HL-60 (cell line): Measurements from ENCODE around the gene RFTN1.

Experiments
- DNase-seq, 2 experiments: peaks; one replicate each; pipeline ENCODE4 v3.0.0-alpha.2; 2010 to 2020; ENCODE audit warnings: low read depth in 1 of 2, low spot score in 1 of 2
- H3K27ac ChIP-seq: fragments of 250-450 bp; sonication (Bioruptor Pico); replicated peaks from 2 replicates; pipeline ENCODE4 v1.5.1; 2020; ENCODE audit warnings: mild to moderate bottlenecking, moderate library complexity
- H3K27me3 ChIP-seq: fragments of 250-450 bp; sonication (Bioruptor Pico); 2 replicates; pipeline ENCODE4 v1.5.1; 2021; ENCODE audit warnings: mild to moderate bottlenecking, moderate library complexity; ENCODE audit not compliant: insufficient read depth, poor library complexity, severe bottlenecking
- H3K4me3 ChIP-seq: replicated peaks from 2 replicates; pipeline ENCODE4 v1.5.1; 2011; ENCODE audit warnings: mild to moderate bottlenecking, control low read depth, low read length; ENCODE audit not compliant: insufficient read depth
- GABPA ChIP-seq: IDR thresholded peaks from 2 replicates; pipeline ENCODE4 v1.6.1; 2012; ENCODE audit warnings: low read depth
- POLR2AphosphoS5 ChIP-seq: IDR thresholded peaks from 2 replicates; pipeline ENCODE4 v1.6.1; 2012; ENCODE audit warnings: low read depth
- SPI1 ChIP-seq: IDR thresholded peaks from 2 replicates; pipeline ENCODE4 v1.6.1; 2012; ENCODE audit warnings: low read depth, mild to moderate bottlenecking, borderline replicate concordance
- TF ChIP-seq, protein P1 (sequence below): IDR thresholded peaks from 2 replicates; pipeline ENCODE4 v1.6.1; 2012; ENCODE audit warnings: low read depth; ENCODE audit not compliant: insufficient replicate concordance
- TF ChIP-seq, protein P2 (sequence below): IDR thresholded peaks from one replicate; pipeline ENCODE4 v1.5.1; 2011; ENCODE audit warnings: low read length, control low read depth, inconsistent platforms; ENCODE audit not compliant: insufficient read depth

The RFTN1 gene

DNA sequence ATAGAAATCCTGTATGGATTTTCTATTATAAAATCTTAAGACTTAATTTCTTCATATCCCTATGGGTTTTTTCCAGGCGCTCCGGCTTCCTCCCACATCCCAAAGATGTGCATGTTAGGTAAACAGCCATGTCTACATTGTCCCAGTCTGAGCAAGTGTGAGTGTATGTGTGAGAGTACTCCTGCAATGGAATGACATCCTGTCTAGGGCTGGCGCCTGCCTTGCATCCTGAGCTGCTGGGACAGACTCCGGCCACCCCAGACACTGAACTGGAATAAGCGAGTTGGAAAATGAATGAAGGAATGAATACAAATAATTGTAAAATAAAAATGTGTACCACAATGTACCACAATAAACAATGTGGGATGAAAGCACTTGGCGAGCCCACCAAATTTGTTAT lies 69.2 kb downstream of the RFTN1 start:
- H3K27ac ChIP-seq: no peak overlapping the region
- DNase-seq: no peak
- no peaks in the 10 kb centered on the region for H3K27me3 ChIP-seq
- TF ChIP-seq SPI1 (no peak), POLR2AphosphoS5 (no peak)
- TF ChIP-seq, protein P1, sequence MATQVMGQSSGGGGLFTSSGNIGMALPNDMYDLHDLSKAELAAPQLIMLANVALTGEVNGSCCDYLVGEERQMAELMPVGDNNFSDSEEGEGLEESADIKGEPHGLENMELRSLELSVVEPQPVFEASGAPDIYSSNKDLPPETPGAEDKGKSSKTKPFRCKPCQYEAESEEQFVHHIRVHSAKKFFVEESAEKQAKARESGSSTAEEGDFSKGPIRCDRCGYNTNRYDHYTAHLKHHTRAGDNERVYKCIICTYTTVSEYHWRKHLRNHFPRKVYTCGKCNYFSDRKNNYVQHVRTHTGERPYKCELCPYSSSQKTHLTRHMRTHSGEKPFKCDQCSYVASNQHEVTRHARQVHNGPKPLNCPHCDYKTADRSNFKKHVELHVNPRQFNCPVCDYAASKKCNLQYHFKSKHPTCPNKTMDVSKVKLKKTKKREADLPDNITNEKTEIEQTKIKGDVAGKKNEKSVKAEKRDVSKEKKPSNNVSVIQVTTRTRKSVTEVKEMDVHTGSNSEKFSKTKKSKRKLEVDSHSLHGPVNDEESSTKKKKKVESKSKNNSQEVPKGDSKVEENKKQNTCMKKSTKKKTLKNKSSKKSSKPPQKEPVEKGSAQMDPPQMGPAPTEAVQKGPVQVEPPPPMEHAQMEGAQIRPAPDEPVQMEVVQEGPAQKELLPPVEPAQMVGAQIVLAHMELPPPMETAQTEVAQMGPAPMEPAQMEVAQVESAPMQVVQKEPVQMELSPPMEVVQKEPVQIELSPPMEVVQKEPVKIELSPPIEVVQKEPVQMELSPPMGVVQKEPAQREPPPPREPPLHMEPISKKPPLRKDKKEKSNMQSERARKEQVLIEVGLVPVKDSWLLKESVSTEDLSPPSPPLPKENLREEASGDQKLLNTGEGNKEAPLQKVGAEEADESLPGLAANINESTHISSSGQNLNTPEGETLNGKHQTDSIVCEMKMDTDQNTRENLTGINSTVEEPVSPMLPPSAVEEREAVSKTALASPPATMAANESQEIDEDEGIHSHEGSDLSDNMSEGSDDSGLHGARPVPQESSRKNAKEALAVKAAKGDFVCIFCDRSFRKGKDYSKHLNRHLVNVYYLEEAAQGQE: no peak
- no peak overlapping the region for H3K4me3 ChIP-seq

DNA sequence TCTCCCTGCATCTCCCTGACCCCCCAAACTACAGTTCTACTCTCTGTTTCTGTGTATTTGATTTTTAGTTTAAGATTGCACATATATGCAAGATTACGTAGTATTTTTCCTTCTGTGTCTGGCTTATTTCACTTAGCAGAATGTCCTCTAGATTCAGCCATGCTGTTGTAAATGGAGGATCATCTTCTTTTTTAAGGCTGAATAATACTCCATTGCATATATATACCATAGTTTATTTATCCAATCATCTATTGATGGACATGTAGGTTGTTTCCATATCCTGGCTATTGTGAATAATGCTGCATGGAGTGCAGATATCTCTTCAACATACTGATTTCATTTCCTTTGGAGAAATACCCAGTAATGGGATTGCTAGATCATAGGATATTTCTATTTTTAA lies 70.8 kb downstream of the RFTN1 start:
- no peak for DNase-seq
- Histone ChIP-seq H3K27ac (no peak overlapping the region), H3K27me3 (no peaks in the 10 kb centered on the region), H3K4me3 (no peak overlapping the region)
- TF ChIP-seq POLR2AphosphoS5: no peak
- no peak for TF ChIP-seq GABPA

DNA sequence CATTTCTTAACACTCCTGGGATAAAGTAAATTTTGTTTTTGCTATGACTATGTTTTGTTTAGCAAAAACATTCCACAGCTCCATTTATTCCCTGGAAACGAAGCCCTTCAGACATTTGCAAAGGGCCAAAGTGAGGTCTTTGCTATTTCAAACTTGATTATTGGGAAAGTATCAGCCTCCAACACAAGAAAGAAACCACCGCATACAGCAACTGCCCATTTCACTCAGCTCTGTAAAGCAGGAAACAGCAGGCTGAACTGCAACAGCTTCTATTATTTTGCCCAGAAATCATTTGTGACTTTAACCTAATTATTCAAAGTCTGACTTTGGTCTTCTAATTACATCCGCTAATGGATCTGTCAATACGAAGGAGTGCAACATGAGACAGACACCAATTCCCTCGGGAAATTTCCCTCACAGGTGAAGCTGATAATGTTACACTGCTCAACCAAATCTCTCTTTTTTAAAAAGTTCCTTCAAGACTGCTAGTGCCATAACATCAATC lies 72.1 kb downstream of the RFTN1 start:
- Histone ChIP-seq H3K27ac (no peak overlapping the region), H3K4me3 (no peak overlapping the region), H3K27me3 (no peaks in the 10 kb centered on the region)
- TF ChIP-seq GABPA (no peak), SPI1 (no peak), POLR2AphosphoS5 (no peak)
- TF ChIP-seq, protein P2, sequence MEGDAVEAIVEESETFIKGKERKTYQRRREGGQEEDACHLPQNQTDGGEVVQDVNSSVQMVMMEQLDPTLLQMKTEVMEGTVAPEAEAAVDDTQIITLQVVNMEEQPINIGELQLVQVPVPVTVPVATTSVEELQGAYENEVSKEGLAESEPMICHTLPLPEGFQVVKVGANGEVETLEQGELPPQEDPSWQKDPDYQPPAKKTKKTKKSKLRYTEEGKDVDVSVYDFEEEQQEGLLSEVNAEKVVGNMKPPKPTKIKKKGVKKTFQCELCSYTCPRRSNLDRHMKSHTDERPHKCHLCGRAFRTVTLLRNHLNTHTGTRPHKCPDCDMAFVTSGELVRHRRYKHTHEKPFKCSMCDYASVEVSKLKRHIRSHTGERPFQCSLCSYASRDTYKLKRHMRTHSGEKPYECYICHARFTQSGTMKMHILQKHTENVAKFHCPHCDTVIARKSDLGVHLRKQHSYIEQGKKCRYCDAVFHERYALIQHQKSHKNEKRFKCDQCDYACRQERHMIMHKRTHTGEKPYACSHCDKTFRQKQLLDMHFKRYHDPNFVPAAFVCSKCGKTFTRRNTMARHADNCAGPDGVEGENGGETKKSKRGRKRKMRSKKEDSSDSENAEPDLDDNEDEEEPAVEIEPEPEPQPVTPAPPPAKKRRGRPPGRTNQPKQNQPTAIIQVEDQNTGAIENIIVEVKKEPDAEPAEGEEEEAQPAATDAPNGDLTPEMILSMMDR: no peak
- TF ChIP-seq, protein P1: no peak
- DNase-seq: no peak

DNA sequence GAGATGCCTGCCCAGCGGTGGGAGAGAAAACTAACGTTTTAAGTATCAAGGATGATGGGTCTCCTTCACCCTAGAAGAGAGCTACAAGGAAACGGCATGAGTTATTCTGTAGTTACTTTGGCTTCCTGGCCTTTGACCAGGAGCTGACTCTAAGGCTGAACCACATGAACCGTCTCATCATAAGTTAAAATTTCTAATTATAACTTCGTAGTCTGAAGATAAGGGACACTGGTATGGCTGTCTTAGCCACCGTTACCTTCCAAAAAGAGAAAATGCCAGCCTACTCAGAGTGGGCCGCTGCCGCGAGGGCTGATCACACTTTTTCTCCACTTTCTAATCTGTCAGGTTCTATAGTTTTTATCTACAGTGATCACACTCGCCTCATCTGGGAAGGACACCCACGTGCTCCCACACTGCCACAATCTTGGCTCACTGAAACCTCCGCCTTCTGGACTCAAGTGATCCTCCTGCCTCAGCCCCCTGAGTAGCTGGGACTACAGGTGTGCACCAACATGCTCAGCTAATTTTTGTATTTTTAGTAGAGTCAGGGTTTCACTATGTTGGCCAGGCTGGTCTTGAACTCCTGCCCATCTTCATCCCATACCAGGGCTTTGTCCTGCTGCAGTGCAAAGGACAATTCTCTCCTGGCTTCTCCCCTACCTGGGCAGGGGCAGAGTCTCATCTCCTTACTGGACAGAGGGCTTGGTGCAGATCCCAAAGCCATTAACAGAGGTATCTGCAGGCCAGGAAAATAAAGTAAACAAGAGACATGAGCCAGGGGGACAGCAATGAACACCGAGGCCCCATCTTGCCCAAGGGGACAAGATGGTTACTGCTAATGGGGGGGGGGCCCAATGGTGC lies 73.4 kb downstream of the RFTN1 start:
- no peaks in the 10 kb centered on the region for H3K27me3 ChIP-seq
- H3K4me3 ChIP-seq: no peak overlapping the region
- no peak for DNase-seq
- no peak overlapping the region for H3K27ac ChIP-seq
- no peak for TF ChIP-seq POLR2AphosphoS5
- no peak for TF ChIP-seq GABPA

DNA sequence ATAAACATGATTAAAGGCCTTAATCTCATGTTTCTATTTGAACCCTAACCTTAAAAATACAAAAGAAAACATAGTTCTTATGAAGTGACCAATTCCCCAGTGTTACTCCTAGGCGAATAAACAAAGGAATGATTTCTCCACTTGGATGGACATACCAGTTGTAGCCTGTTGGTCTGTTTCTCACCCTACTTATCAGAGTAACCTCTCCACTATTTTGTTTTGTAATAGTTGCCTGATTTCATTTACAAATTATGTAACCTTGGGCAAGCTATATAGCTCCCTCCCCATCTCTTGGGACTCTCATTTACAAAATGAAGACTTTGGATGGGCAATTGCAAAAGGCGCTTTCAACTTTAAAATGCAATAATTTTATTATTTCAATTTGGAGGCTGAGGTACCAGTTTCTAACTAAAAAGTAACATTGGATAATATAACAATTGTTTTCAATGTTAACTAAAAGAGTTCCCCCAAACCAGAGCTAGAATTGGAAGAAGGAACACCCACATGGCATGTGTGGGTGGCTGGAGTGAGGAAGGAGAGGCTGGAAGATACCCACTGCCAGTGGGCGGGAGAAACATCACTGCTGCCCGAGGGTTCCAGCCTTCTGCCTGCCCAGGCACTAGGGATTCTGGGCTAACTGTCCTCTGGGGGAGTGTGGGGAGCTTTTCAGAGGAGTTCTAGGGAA lies 74.2 kb downstream of the RFTN1 start:
- Histone ChIP-seq H3K4me3 (no peak overlapping the region), H3K27me3 (no peaks in the 10 kb centered on the region), H3K27ac (no peak overlapping the region)
- TF ChIP-seq, protein P2: no peak
- no peak for TF ChIP-seq POLR2AphosphoS5
- TF ChIP-seq, protein P1: no peak
- TF ChIP-seq GABPA: no peak
- no peak for TF ChIP-seq SPI1
- DNase-seq: no peak
